HEK293 (cell line): ENCODE data around the gene SLC35F2.

Experiments
- BCL11A ChIP-seq: fragments of 450-650 bp; formaldehyde crosslinking; IDR thresholded peaks from 2 replicates; pipeline ENCODE4 v1.5.1; 2016; ENCODE audit warnings: low read depth, missing biosample characterization, missing genetic modification characterization
- KLF10 ChIP-seq: fragments of 450-650 bp; IDR thresholded peaks from 2 replicates; pipeline ENCODE4 v1.5.1; 2018; ENCODE audit warnings: missing biosample characterization, mild to moderate bottlenecking, missing genetic modification characterization
- ZNF24 ChIP-seq: fragments of 450-650 bp; formaldehyde crosslinking; IDR thresholded peaks from 2 replicates; pipeline ENCODE4 v1.5.1; 2016; ENCODE audit warnings: missing biosample characterization, missing genetic modification characterization
- TF ChIP-seq, protein P1 (sequence below): fragments of 450-650 bp; formaldehyde crosslinking; IDR thresholded peaks from 2 replicates; pipeline ENCODE4 v1.5.1; 2016; ENCODE audit warnings: missing biosample characterization, missing genetic modification characterization
- TF ChIP-seq, protein P2 (sequence below): fragments of 450-650 bp; formaldehyde crosslinking; IDR thresholded peaks from 2 replicates; pipeline ENCODE4 v1.5.1; 2016; ENCODE audit warnings: missing biosample characterization, missing genetic modification characterization
- TF ChIP-seq, protein P3 (sequence below): fragments of 450-650 bp; formaldehyde crosslinking; IDR thresholded peaks from 2 replicates; pipeline ENCODE4 v1.5.1; 2016; ENCODE audit warnings: missing biosample characterization, missing genetic modification characterization

DNA sequence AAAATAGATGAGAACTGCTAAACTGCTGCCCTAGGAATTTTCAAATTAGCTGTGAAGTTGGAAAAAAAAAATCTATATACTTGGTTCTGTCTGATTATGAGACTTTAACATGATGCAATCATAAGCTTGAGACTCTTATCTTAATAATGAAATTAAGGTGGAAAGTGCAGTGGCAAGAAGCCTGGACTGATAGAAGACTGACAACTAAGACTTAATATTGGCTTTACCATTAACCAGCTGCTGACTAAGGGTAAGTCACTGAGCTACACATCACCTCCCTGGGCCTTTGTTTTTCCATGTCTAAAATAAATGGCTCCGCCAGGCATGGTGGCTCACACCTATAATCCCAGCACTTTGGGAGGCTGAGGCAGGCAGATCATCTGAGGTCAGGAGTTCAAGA lies 56.9 kb downstream of the SLC35F2 start:
- TF ChIP-seq KLF10 (tag by site-specific recombination) (no peak), BCL11A (tag by site-specific recombination) (no peak), ZNF24 (no peak)
- TF ChIP-seq, protein P1, sequence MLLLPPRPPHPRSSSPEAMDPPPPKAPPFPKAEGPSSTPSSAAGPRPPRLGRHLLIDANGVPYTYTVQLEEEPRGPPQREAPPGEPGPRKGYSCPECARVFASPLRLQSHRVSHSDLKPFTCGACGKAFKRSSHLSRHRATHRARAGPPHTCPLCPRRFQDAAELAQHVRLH (tag by site-specific recombination) = no peak
- TF ChIP-seq, protein P2, sequence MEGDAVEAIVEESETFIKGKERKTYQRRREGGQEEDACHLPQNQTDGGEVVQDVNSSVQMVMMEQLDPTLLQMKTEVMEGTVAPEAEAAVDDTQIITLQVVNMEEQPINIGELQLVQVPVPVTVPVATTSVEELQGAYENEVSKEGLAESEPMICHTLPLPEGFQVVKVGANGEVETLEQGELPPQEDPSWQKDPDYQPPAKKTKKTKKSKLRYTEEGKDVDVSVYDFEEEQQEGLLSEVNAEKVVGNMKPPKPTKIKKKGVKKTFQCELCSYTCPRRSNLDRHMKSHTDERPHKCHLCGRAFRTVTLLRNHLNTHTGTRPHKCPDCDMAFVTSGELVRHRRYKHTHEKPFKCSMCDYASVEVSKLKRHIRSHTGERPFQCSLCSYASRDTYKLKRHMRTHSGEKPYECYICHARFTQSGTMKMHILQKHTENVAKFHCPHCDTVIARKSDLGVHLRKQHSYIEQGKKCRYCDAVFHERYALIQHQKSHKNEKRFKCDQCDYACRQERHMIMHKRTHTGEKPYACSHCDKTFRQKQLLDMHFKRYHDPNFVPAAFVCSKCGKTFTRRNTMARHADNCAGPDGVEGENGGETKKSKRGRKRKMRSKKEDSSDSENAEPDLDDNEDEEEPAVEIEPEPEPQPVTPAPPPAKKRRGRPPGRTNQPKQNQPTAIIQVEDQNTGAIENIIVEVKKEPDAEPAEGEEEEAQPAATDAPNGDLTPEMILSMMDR = no peak
- TF ChIP-seq, protein P3, sequence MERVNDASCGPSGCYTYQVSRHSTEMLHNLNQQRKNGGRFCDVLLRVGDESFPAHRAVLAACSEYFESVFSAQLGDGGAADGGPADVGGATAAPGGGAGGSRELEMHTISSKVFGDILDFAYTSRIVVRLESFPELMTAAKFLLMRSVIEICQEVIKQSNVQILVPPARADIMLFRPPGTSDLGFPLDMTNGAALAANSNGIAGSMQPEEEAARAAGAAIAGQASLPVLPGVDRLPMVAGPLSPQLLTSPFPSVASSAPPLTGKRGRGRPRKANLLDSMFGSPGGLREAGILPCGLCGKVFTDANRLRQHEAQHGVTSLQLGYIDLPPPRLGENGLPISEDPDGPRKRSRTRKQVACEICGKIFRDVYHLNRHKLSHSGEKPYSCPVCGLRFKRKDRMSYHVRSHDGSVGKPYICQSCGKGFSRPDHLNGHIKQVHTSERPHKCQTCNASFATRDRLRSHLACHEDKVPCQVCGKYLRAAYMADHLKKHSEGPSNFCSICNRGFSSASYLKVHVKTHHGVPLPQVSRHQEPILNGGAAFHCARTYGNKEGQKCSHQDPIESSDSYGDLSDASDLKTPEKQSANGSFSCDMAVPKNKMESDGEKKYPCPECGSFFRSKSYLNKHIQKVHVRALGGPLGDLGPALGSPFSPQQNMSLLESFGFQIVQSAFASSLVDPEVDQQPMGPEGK (tag by site-specific recombination) = no peak
